Right hindlimb (tissue), 1 donor: ENCODE measurements around the gene IDI2.
"Not testable (repeated sequence)": the region's sequence is repeated elsewhere in the genome, so short reads cannot be mapped to it uniquely, and the experiment has no call there.

ENCODE experiments used
- DNase-seq: peaks from one replicate; pipeline ENCODE4 v3.0.0-alpha.2; 2018

Gene IDI2

DNA sequence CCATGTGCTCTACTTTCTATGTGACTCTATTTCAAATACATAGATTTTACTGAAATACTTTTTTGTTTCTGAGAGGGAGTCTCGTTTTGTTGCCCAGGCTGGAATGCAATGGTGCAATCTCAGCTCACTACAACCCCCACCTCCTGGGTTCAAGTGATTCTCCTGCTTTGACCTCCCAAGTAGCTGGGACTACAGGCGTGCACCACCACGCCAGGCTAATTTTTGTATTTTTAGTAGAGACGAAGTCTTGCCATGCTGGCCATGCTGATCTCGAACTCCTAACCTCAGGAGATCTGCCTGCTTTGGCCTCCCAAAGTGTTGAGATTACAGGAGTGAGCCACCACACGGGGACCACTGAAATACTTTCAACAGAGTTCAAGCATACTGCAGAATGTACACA lies 19.8 kb upstream of the IDI2 start:
- DNase-seq: no peak

DNA sequence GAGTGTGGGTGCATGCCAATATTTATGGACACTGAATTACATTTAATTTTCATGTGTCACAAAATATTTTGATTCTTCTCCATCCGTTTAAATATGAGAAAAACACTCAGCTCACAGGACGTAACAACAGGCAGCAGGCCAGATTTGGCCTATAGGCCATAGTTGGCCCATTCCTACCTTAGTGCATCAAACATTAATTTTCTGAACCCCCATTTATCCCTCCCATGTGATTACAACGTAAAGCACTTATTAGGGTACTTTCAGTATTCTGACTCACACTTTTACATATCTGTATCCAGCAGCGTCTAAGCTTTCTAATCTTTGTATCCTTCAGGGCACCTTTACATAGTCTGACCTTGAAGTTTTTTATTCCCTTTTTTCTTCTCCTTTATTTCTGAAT lies 19.3 kb upstream of the IDI2 start:
- no peak for DNase-seq

DNA sequence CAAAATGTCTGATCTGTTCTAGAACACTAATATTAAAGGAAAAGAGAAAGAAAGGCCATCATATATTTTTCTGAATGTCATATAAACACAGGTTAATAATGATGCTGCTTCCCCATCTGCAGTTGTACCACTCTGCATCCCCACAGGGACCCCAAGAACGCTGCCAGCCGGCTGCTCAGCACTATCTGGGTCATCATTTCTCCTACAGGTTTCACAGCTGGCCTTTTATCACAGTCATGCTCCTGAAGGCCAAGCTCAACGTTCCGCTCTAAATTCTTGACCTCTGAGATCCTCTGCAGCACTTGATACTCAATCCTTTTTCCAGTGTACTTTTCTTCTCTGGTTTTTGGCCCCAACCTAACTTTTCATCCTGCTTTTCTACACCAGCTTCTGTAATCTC lies 18.5 kb upstream of the IDI2 start:
- no peak for DNase-seq

DNA sequence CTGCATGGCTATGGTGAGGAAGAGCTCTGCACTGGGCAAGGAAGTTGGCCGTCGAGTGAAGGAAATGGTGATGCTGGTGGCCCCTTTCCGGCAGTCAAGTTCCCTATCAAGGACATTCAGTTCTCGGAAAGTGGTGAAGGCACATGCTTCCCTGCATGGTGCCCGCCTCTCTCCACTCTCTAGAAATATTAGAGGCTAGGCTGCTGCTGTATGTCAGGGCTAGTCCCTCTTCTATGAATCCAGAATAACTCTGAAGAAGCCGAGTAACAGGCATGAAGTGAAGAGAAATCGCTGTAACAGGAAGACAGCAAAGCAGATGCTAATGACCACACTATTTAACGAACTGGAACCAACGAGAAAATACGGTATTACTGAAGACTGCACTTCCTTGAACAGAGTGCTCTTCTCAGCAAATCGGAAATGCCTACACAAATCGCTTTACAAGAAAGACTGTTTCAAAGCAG lies 17.9 kb upstream of the IDI2 start:
- DNase-seq: no peak

DNA sequence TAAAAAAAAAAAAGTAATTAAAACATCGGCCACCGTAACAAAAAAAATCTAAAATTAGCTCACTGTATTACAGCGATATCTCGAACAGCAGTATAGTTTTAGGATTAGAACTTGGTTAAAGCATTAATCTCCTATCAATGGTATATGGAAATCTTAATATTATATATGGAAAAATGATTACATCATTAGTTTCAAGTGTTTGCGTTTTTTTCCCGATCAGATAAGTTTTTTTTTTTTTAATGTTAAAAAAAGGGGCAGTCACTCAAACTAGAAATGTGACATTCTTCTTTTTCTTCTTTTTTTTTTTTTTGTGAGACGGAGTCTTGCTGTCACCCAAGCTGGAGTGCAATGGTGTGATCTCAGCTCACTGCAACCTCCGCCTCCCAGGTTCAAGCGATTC lies 15.9 kb upstream of the IDI2 start:
- no peak for DNase-seq

DNA sequence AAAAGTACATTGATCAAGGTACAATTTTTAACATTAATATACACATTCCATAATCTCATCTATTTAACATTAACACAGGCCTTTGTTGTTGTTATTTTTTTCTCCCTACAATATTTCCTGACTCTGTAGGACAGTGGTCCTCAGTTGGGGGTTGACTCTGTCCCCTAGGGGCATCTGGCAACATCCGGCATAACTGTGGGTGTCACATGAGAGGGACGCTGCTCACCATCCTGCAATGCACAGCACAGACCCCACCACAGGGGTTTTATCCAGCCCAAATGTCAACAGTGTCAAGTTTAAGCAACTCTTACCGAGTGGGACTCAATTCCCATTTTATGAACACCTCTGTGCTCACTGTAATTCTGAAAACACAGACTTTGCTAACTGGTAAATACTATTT lies 14.5 kb upstream of the IDI2 start:
- DNase-seq: no peak

DNA sequence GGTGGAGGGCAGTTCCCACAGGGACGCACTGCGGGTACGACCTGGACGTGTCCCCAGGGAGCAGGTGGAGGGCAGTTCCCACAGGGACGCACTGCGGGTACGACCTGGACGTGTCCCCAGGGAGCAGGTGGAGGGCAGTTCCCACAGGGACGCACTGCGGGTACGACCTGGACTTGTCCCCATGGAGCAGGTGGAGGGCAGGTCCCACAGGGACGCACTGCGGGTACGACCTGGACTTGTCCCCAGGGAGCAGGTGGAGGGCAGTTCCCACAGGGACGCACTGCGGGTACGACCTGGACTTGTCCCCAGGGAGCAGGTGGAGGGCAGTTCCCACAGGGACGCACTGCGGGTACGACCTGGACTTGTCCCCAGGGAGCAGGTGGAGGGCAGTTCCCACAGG lies 13.1 kb upstream of the IDI2 start:
- not testable (repeated sequence) for DNase-seq

DNA sequence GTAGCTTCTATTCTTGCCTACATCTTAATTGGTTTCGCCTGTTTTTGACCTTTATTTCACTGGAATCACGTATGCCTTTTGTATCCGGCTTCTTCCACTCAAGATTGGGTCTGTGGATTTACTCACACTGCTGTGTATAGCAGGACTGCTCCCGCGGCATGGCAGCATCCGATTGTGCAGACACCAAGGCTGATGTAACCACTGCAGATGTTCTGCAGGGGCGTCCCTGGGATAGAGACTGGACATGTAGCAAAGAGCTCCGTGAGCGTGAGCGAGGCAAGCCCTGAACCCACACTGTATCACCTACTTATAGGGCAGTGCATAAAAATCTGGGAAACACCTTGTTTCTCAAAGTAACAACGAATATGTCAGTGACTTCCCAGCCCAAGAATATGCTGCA lies 11.4 kb upstream of the IDI2 start:
- no peak for DNase-seq

DNA sequence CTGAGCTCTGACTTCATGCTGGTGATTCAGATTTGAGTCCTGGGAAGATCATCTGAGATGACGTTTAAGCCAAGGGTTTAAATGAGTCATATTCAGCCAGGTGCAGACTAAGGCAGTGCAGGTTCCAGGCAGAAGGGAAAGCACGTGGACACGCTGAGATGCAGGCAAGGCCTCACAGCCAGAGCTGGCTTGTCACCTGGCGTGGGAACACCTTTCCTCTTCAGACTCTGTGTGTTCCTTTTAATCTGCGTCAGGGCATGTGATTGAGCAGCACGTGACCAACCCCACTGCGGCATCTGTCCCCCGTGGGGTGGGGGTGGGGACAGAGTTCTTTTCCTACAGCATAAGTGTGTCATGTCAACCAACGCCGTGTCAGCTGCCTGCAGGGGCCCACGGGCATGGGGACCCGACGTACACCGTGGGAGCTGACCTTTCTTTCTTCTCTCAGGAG lies 10.7 kb upstream of the IDI2 start:
- DNase-seq: no peak

DNA sequence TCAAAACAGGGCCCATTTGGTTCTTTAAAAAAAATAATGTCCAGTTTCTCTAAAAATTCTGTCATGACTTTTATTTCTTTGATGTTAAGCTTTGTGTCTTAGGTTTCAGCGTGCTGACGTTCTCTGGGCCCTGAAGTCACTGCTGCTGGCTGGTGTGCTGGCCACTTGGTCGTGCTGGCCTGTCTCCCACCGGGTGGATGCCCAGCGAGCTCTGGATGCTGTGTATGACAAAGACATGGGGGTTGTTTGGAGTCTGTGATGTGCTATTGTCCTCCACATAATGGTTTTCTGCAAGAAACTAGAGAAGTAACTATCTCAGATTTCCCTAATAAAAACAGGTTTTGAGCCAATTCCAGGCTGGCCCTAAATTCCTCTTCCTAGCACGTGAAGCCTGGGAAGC lies 9.5 kb upstream of the IDI2 start:
- DNase-seq: no peak

DNA sequence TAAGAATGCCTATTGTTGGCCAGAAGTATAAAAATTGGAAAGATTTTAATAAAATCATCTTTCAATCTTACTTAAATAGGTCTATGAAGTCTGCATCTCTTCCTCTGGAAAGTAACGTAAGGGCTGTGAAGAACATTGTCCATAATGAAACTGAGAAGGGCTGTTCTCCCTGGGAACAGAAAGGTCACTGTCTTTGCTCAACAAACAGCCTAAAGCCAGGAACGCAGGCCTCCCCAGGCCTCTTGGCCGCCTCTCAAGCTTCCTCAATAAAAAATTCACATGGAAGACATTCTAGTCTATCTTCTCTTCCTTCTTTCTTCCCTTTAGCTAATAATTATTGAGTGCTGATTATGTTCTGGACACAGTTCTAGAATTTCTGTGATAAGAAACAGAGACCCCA lies 9.1 kb upstream of the IDI2 start:
- DNase-seq: no peak

DNA sequence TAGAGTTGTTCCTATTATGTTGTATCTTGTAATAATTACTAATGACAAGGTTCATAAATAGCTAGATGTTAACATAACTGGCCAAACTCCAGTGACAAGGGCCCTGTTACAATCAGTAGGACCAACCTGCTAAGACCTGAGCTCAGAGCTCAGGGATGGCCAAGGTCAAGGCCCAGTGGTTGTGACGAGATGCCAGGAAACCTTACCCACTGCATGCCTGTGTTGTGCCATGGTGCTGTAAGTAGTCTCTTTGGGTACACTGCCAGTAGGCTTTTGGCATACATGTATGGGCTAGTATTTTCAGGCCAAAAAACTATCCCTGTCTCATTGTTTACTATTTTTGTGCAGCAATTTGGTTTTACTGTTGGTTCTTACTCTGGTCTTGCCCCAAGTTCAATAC lies 7.9 kb upstream of the IDI2 start:
- DNase-seq: no peak

DNA sequence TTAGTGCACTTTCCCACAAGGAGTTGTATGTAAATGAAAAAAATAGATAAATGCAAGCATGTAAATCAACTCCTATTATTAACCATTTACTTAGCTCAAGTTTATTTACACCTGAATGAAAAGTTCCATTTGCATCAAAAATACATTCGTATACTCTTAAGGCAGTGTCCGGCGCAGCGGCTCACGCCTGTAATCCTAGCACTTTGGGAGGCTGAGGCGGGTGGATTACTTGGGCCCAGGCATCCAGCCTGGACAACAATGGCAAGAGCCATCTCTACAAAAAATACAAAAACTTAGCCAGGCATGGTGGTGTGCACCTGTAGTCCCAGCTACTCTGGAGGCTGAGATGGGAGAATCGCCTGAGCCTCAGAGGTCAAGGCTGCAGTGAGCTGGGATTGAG lies 4.2 kb upstream of the IDI2 start:
- no peak for DNase-seq

DNA sequence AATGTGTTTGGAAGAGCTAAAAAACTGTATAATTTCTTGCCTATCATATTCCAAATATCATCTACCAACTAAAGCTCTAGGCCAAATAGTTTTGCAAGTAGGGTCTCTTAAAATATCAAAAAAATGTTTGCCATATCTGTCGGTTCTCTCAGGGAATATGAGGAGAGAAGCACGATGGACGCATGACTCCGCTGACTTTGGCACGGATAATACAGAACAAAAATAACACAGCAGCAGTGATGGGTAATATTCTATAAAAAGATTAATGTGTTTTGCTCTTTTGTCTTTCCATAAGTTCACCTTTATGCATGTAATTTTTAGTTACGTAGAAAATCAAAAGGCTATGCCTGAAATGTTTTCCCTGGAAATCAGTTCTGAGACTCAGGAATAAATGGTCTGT lies 919 bp upstream of the IDI2 start:
- DNase-seq: no peak

DNA sequence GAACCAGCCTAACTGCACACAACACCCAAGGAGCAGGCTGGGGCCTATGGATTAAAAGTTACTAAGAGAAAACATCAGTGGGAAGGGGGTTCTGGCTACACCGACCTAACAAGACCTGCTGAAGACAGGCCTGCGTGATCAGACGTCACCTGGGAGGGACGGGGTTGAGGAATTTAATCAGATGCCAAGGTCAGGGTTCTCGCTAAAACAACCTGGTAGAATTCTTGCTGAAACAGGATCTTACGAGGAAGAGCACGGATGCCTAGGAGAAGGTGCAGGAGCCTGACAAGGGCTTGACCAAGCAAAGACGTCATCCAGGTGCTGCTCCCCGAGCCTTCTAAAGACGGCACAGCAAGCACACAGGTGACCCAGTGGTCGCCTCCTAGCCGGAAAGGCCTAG lies 1.6 kb downstream of the IDI2 start:
- DNase-seq: no peak

DNA sequence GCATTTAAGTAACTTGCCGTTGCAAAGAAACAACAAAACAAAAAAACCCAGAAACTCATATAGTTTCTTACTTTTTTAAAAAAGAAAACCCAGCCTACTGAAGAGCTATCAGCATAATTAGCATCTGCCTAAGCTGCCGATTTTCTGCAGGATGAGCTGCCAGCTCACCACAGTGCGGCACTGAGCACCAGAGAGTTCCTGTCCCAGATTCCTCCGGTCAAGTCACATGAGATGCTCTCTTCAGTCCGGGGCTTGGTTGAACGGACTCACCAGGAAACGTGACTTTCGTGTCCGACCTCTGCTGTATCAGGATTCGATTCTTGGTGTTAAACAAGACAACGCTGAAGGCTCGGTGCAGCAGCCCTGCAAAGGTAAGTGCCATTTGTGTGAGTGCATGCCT lies 3.2 kb downstream of the IDI2 start:
- DNase-seq: no peak

DNA sequence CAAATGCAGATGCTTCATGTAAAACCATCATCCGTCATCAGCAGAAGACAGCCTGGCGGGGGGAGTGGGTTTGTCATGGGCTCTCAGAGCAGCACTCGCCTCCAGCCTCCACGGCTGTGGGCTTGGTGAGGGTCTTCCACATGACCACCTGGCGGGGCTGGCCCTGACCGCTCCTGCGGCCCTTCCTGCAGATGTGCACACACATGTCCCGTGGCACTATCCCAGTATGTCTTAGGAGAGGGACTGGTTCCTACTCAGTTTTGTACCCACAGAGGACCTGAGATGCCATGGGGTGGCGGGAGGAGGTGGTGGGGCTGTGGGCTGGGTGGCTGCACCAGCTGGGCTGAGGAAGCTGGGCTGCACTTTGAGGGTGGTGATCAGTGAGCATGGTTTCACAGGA lies 4.7 kb downstream of the IDI2 start:
- no peak for DNase-seq

DNA sequence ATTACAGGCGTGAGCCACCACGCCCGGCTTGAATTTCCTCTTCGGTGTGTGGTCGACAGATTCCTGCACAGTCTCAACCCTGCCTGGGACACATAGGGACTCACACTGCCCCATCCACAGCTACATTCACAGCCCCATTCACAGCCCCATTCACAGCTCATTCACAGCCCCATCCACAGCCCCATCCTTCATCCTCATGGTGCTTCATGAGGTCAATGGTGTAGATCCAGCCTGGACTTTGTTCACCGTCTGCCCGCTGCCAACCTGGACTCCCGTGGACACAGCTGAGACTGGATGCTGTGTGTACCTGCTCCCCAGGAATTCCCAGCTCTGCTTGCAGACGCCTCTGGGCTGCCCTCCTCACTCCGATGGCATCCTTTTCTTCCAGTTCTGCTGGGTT lies 5.2 kb downstream of the IDI2 start:
- no peak for DNase-seq

DNA sequence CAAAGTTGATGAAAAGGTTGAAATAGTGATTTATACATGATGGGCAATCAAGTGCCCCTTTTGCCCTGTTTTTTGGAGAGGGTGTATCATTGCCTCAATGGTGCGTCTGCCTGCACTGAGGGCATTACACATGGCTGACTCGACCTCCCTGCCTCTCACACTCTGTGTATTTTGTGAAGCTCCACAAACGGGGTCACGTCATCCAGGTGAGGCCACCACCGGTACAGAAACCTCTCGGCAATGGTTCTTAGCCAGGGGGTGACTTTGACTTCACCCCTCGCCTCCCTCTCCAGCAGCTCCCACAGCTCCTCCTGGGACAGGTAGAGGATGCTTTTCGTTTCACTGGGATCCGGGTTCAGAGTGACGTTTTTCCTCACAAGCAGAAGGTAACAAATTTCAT lies 6.3 kb downstream of the IDI2 start:
- DNase-seq: no peak

DNA sequence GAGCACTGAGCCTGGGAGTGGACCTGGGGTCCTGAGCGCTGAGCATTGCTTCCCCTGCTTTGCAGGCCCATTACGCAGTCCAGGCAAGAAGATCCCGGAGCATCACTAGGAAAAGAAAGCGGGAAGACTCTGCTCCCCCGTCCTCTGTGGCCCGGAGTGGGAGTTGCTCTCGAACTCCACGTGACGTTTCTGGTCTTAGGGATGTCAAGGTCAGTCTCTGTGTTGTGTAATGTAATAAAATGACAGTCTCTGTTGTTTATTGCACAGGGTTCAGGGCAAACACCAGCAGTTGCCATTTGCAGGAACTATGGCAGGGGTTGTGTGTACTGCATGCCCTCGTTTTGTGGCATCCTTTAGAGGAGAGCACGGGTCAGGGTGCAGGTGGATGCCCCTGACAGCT lies 10.0 kb downstream of the IDI2 start:
- no peak for DNase-seq

DNA sequence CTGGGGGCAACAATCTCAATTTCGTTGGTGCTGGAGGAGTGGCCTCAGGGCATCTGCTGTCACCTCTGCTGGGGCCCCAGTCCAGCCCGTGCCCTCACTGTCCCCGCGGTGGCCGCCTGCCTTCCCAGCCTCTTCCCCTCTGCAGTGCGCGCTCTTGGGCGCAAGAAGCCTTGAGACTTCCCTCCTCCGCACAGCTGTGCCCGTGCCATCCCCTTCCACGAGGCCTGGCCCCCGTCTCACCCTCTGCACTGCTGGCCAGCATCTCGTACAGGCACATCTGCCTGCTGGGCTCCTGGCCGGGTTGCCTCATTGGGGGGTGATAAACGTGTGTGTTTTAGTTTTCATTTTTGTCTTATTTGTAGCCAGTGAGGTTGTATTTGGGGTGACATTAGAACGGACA lies 14.0 kb downstream of the IDI2 start:
- DNase-seq: no peak

DNA sequence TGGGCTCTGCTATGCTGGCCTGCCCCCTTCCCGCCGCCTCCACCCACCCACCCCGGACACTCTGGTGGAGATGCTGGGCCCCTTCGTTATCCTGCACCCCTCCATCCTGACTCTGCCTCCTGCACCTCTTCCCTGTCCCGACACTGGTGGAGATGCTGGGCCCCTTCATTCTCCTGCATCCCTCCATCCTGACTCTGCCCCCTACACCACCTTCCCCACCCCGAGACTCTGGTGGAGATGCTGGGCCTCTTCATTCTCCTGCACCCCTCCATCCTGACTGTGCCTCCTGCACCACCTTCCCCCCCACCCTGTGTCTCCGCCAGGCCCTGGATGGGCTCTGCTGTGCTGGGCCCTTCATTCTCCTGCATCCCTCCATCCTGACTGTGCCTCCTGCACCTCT lies 15.0 kb downstream of the IDI2 start:
- DNase-seq: no peak

DNA sequence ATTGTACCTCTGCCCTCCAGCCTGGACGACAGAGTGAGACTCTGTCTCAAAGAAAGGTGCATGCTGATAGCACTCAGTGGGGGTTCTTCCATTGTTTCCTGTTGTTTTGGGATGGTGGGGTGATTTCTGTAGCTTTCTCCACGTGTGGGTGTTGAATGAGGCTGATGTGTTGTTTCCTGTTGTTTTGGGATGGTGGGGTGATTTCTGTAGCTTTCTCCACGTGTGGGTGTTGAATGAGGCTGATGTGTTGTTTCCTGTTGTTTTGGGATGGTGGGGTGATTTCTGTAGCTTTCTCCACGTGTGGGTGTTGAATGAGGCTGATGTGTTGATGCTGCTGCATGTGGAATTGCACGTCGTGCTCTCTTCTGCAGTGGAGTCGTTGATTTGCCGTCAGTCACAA lies 15.7 kb downstream of the IDI2 start:
- not testable (repeated sequence) for DNase-seq

DNA sequence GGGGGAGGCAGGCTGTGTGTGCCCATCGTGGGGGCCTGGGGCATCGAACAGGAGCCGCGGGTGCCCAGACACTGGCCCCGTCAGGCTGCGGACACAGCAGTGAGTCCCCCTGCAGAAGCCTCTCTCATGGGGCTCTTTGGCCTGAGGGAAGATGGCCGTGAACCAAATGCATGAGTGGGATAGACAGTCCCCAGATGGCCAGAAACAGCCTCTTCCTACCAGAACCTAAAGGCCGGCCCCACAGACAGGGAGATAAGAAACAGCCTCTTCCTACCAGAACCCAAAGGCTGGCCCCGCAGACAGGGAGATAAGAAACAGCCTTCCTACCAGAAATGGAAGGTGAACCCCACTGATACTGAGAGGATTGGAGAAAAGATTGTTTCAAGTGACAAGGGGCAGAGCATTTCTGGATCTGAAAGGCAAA lies 16.6 kb downstream of the IDI2 start:
- DNase-seq: no peak

DNA sequence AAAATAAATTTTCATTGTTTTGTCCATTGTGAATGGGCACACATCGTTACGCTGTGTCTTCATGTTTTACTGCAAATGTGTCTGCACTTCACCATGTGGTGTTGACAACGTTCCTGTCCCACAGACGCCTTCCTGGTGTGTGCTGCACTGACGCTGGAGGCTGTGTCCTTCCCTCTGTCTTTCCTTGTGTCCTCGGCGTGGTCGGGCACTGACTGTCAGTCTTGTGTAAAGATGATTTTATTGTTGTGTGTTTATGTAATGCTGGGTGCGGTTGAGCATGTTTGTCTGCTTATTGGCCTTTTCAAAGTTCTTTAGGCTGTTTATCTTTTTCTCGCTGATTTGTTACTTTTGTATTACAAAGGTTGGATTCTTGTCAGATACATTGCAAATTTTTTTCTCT lies 18.1 kb downstream of the IDI2 start:
- DNase-seq: no peak

DNA sequence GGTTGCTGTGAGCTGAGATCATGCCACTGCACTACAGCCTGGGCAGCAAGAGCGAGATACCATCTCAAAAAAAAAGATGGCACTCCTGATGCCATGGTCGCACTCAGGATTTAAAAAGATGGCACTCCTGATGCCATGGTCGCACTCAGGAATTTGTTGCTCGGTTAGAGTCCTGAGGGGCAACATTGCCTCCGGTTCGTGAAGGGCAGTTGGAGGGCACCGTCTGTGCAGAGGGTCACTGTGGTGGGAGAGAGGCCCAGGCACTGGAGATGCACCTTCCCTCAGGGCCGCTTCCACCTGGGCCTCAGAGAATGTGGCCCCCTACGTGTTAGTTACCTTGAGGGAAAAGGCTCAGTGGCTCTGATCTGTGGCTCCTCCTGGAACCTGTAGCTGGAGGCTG lies 19.1 kb downstream of the IDI2 start:
- DNase-seq: no peak
